Spleen (tissue), 11 donors: ENCODE data around the gene CNTNAP2. TPM values are rescaled to one million over a fixed set of nuclear protein-coding genes. Genes with fewer than 3 reads are reported as not detected.

Experiments
- DNase-seq: peaks from one replicate; pipeline ENCODE4 v3.0.0-alpha.2; 2020
- H3K27ac ChIP-seq, 8 donors: fragments of 200-600 bp; sonication (generic) in 7 of 8; 1 replicate in 4 of 8; 2 replicates in 4 of 8; pipeline versions ENCODE4 v1.5.0 to v1.8.0; 2016 to 2021; ENCODE audit warnings: inconsistent platforms in 4 of 8, mild to moderate bottlenecking in 4 of 8, moderate library complexity in 1 of 8
- H3K27me3 ChIP-seq, 7 donors: fragments of 200-600 bp; sonication (generic) in 6 of 7; replicated peaks in 1 of 7; 1 replicate in 4 of 7; 2 replicates in 3 of 7; pipeline versions ENCODE4 v1.5.0 to v1.8.0; 2016 to 2021; ENCODE audit warnings: inconsistent platforms in 3 of 7, mild to moderate bottlenecking in 1 of 7
- H3K36me3 ChIP-seq, 6 donors: fragments of 200-600 bp; sonication (generic) in 5 of 6; 1 replicate in 4 of 6; 2 replicates in 2 of 6; pipeline versions ENCODE4 v1.5.0 to v1.8.0; 2016 to 2021; ENCODE audit warnings: inconsistent platforms in 2 of 6
- H3K4me1 ChIP-seq, 6 donors: fragments of 200-600 bp; sonication (generic) in 5 of 6; 1 replicate in 3 of 6; 2 replicates in 3 of 6; pipeline versions ENCODE4 v1.5.0 to v1.8.0; 2016 to 2021; ENCODE audit warnings: inconsistent platforms in 3 of 6
- H3K4me3 ChIP-seq, 8 donors: fragments of 200-600 bp; sonication (generic) in 7 of 8; 1 replicate in 4 of 8; 2 replicates in 4 of 8; pipeline versions ENCODE4 v1.5.0 to v1.8.0; 2016 to 2021; ENCODE audit warnings: inconsistent platforms in 4 of 8, mild to moderate bottlenecking in 4 of 8, moderate library complexity in 2 of 8
- H3K9me3 ChIP-seq, 8 donors: fragments of 200-600 bp; sonication (generic) in 7 of 8; 1 replicate in 4 of 8; 2 replicates in 4 of 8; pipeline versions ENCODE4 v1.5.0 to v1.8.0; 2016 to 2021; ENCODE audit warnings: inconsistent platforms in 4 of 8
- POLR2A ChIP-seq, 3 donors: fragments of 450-650 bp; IDR thresholded peaks; one replicate each; pipeline ENCODE4 v1.5.1; 2017; ENCODE audit warnings: antibody characterized with exemption in 3 of 3, mild to moderate bottlenecking in 1 of 3
- POLR2AphosphoS5 ChIP-seq, 3 donors: sonication (generic); formaldehyde crosslinking; IDR thresholded peaks; one replicate each; pipeline ENCODE4 v1.5.1; 2017; ENCODE audit warnings: antibody characterized with exemption in 3 of 3
- WGBS, 5 donors: extraction: QIAGEN DNeasy Blood & Tissue Kit in 3 of 5; methylation state at CpG; one replicate each; pipeline versions ENCODE4 v1.1.5 to v1.1.7; 2013 to 2018; 5-methylcytosine and 5-hydroxymethylcytosine counted together
- intact Hi-C: fragments of 100-400 bp; cut with DNase I; formaldehyde crosslinking; loops from one replicate; pipeline ENCODE4 v1.15.0; 2023; ENCODE audit warnings: low total_unique reads
- polyA plus RNA-seq, 3 donors: library from polyadenylated mRNA; stranded (reverse); fragments of 200-250 nt; gene quantifications; one replicate each; pipeline ENCODE4 v1.2.1, GENCODE V29; 2013
- total RNA-seq, 7 donors: library from RNA; depleted of rRNA in 3 of 7; stranded (reverse); fragments of >200 nt in 3 of 7; fragmentation: NEBNext Ultra II Directional in 4 of 7; extraction: Animal tissue kit (Norgen Biotek cat#: 25700) in 4 of 7; gene quantifications; one replicate each; pipeline versions ENCODE4 v1.1.0 to v1.2.1, GENCODE V29; 2016 to 2021
- TF ChIP-seq, protein P1 (sequence below), 11 experiments: fragments of 200-600 bp in 7 of 11; fragments of 450-650 bp in 4 of 11; sonication (generic) in 4 of 11; IDR thresholded peaks in 8 of 11; conservative IDR thresholded peaks in 3 of 11; 1 replicate in 7 of 11; 2 replicates in 4 of 11; pipeline versions ENCODE4 v1.4.0 to v1.8.0; 2016 to 2021; ENCODE audit warnings: antibody characterized with exemption in 11 of 11, inconsistent platforms in 4 of 11, mild to moderate bottlenecking in 1 of 11
- donor health status: healthy with polysubstance abuse.
- donor health status: DM: no; HTN: no; CAD: no; lungs with moderate emphysema.
- donor health status: DM: no; HTN: no; CAD: no.
- donor health status: Bipolar disorder and iron deficiency.
- donor health status: healthy.
- donor health status: DM: no; HTN: no; CAD: no.
- donor health status: DM: yes; HTN: yes; CAD: no.

The CNTNAP2 gene
- total and polyA plus RNA-seq, 10 donors: 0.13 to 2.0 (median 0.82) TPM

DNA sequence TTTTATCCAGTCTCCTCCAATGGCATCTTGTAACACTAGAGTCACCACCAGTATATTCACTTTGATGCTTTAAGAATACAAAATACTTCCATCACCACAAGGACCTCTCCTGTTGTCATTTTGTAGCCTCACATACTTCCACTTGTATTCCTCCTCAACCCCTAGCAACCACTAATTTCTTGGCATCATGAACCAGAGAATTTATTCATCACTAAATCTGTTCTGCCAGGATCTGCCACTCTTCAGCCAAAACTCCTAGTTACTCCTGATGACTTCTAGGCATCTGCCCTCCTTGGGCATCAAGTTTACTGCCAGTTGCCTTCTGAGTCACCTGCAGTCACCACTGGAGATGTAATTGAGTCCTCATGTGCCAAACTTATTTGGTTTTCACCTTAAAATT lies 906.8 kb downstream of the CNTNAP2 start:
- intact Hi-C loops: no loop called here
- Histone ChIP-seq H3K27me3 (no peaks in the 10 kb centered on the region), H3K4me3 (no peak overlapping the region), H3K27ac (no peak overlapping the region), H3K9me3 (peaks cover 0 to 3% (median 0%) of the 10 kb centered on the region in 8 donors), H3K4me1 (no peaks in the 10 kb centered on the region), H3K36me3 (no peaks in the 10 kb centered on the region)
- DNase-seq: no peak
- TF ChIP-seq POLR2AphosphoS5 (IDR thresholded peaks at IDR 0.05): no peak
- no peak for TF ChIP-seq POLR2A (IDR thresholded peaks at IDR 0.05)
- TF ChIP-seq, protein P1, sequence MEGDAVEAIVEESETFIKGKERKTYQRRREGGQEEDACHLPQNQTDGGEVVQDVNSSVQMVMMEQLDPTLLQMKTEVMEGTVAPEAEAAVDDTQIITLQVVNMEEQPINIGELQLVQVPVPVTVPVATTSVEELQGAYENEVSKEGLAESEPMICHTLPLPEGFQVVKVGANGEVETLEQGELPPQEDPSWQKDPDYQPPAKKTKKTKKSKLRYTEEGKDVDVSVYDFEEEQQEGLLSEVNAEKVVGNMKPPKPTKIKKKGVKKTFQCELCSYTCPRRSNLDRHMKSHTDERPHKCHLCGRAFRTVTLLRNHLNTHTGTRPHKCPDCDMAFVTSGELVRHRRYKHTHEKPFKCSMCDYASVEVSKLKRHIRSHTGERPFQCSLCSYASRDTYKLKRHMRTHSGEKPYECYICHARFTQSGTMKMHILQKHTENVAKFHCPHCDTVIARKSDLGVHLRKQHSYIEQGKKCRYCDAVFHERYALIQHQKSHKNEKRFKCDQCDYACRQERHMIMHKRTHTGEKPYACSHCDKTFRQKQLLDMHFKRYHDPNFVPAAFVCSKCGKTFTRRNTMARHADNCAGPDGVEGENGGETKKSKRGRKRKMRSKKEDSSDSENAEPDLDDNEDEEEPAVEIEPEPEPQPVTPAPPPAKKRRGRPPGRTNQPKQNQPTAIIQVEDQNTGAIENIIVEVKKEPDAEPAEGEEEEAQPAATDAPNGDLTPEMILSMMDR (IDR thresholded peaks at IDR 0.05 in 8 of 11, conservative IDR thresholded peaks at IDR 0.05 in 3 of 11): no peak

DNA sequence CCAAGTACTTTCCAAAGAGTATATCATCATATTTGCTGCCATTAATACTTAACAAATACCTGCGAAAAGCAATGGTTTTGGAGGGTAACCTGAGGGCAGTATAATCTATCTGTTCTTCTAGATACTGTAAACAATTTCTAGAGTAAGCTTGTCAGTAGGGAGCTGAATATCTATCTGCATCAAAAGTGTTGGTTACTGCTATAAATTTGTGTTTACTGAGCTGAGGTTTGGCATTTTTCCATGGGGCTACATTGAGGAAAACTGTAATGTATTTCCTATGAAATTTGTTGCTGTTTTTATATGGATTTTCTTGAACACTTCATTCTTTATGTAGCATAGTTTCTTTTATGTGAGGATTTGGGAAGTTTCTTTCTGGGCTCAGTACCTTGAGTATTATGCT lies 913.4 kb downstream of the CNTNAP2 start:
- H3K9me3 ChIP-seq: peaks cover 0 to 4% (median 0%) of the 10 kb centered on the region in 8 donors
- intact Hi-C loops: no loop called here
- WGBS, 5 donors: 82 to 93% (median 90%) methylated on average over 1 of the region's 1 CpG
- no peak for DNase-seq
- no peaks in the 10 kb centered on the region for H3K36me3 ChIP-seq
- no peaks in the 10 kb centered on the region for H3K27me3 ChIP-seq
- TF ChIP-seq POLR2A (IDR thresholded peaks at IDR 0.05): no peak
- TF ChIP-seq, protein P1 (IDR thresholded peaks at IDR 0.05 in 8 of 11, conservative IDR thresholded peaks at IDR 0.05 in 3 of 11): no peak
- TF ChIP-seq POLR2AphosphoS5 (IDR thresholded peaks at IDR 0.05): no peak
- H3K4me3 ChIP-seq: no peak overlapping the region
- no peak overlapping the region for H3K27ac ChIP-seq
- H3K4me1 ChIP-seq: no peaks in the 10 kb centered on the region

DNA sequence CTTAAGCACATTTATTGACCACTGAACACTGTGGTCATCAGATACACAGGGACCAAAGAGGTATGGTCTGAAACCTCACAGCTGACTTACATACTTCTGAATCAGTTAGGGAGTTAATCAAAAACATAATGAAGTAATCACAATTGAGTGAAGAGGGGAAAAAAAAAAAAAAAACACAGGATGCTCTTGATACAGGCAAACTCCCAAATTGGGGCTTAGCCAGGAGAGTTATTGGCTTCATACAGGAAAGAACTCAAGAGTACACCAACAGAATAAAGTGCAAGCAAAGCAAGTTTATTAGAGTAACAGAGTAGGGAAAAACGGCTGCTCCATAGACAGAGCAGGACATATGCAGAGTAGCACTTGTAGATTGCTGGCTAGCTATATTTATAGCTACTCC lies 917.0 kb downstream of the CNTNAP2 start:
- TF ChIP-seq, protein P1 (IDR thresholded peaks at IDR 0.05 in 8 of 11, conservative IDR thresholded peaks at IDR 0.05 in 3 of 11): no peak
- TF ChIP-seq POLR2AphosphoS5 (IDR thresholded peaks at IDR 0.05): no peak
- TF ChIP-seq POLR2A (IDR thresholded peaks at IDR 0.05): no peak
- Histone ChIP-seq H3K36me3 (no peaks in the 10 kb centered on the region), H3K4me1 (no peaks in the 10 kb centered on the region), H3K9me3 (peaks cover 0 to 4% (median 0%) of the 10 kb centered on the region in 8 donors), H3K27ac (no peak overlapping the region), H3K27me3 (no peaks in the 10 kb centered on the region), H3K4me3 (no peak overlapping the region)
- DNase-seq: no peak
- intact Hi-C loops: no loop called here
- WGBS, 5 donors: 44 to 83% (median 74%) methylated on average over 1 of the region's 1 CpG

DNA sequence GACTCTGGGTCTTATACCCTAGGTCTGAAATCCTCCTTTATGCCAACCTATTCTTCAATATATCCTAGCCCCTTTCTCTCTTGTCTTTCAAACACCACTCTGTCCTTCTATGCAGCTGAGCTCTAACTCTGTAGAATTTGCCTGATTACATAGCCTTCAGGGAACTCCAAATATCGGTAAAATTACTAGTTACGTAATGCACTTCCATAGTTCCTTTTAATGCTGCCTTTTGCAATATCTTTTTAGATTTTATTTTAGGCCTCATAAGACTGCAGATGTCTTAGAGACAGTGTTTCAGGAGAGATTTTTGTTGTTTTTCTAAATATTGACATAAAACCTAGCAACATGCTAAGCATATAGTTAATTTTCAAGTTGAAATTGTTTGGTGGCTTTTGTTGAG lies 924.8 kb downstream of the CNTNAP2 start:
- TF ChIP-seq POLR2A (IDR thresholded peaks at IDR 0.05): no peak
- TF ChIP-seq POLR2AphosphoS5 (IDR thresholded peaks at IDR 0.05): no peak
- TF ChIP-seq, protein P1 (IDR thresholded peaks at IDR 0.05 in 8 of 11, conservative IDR thresholded peaks at IDR 0.05 in 3 of 11): no peak
- no peaks in the 10 kb centered on the region for H3K27me3 ChIP-seq
- 82 to 95% (median 95%) methylated on average over 2 of the region's 2 CpGs for WGBS, 5 donors
- H3K4me3 ChIP-seq: no peak overlapping the region
- intact Hi-C loops: no loop called here
- H3K9me3 ChIP-seq: no peaks in the 10 kb centered on the region
- no peak overlapping the region for H3K27ac ChIP-seq
- H3K36me3 ChIP-seq: no peaks in the 10 kb centered on the region
- no peaks in the 10 kb centered on the region for H3K4me1 ChIP-seq
- no peak for DNase-seq
